CD14-positive monocyte (primary cell): Measurements from ENCODE around the gene THSD7B. TPM values are rescaled to one million over a fixed set of nuclear protein-coding genes. Genes with fewer than 3 reads are reported as not detected.

Experiments used
- DNase-seq, 3 donors: peaks; one replicate each; pipeline ENCODE4 v3.0.0-alpha.2; 2011 to 2022
- H2AFZ ChIP-seq: 2 replicates; pipeline ENCODE4 v1.6.0; 2012; ENCODE audit warnings: mild to moderate bottlenecking, low read depth, low read length, inconsistent platforms; ENCODE audit not compliant: insufficient read depth, poor library complexity, severe bottlenecking
- H3K27ac ChIP-seq, 2 donors: 1 replicate in 1 of 2; 2 replicates in 1 of 2; pipeline ENCODE4 v1.5.1; 2012 to 2013; ENCODE audit warnings: low read length in 2 of 2, control low read depth in 1 of 2, inconsistent platforms in 1 of 2, low read depth in 1 of 2, mild to moderate bottlenecking in 1 of 2
- H3K27me3 ChIP-seq, 2 donors: one replicate each; pipeline versions ENCODE4 v1.6.0 to v1.6.1; 2011 to 2013; ENCODE audit warnings: low read length in 2 of 2; ENCODE audit not compliant: control insufficient read depth in 2 of 2, insufficient read depth in 2 of 2
- H3K36me3 ChIP-seq, 2 donors: replicated peaks in 1 of 2; 1 replicate in 1 of 2; 2 replicates in 1 of 2; pipeline versions ENCODE4 v1.5.1 to v1.6.1; 2012 to 2013; ENCODE audit warnings: low read length in 2 of 2, control low read depth in 1 of 2, inconsistent platforms in 1 of 2, mild to moderate bottlenecking in 1 of 2; ENCODE audit not compliant: insufficient read depth in 2 of 2, control insufficient read depth in 1 of 2
- H3K4me1 ChIP-seq, 2 donors: 1 replicate in 1 of 2; 2 replicates in 1 of 2; pipeline versions ENCODE4 v1.5.1 to v1.6.1; 2012 to 2013; ENCODE audit warnings: low read length in 2 of 2, control low read depth in 1 of 2, inconsistent platforms in 1 of 2, mild to moderate bottlenecking in 1 of 2, moderate library complexity in 1 of 2; ENCODE audit not compliant: insufficient read depth in 2 of 2, control insufficient read depth in 1 of 2
- H3K4me2 ChIP-seq: replicated peaks from 2 replicates; pipeline ENCODE3; 2012; ENCODE audit warnings: low read length, moderate library complexity, mild to moderate bottlenecking; ENCODE audit not compliant: poor library complexity, severe bottlenecking; ENCODE audit errors: extremely low read depth
- H3K4me3 ChIP-seq, 3 experiments: fragments of 200-600 bp in 1 of 3; sonication (generic) in 1 of 3; replicated peaks in 1 of 3; 1 replicate in 2 of 3; 2 replicates in 1 of 3; pipeline ENCODE4 v1.5.1; 2011 to 2013; ENCODE audit warnings: low read length in 3 of 3, mild to moderate bottlenecking in 3 of 3, control low read depth in 2 of 3, low read depth in 2 of 3, inconsistent platforms in 1 of 3, moderate library complexity in 1 of 3
- H3K79me2 ChIP-seq: 2 replicates; pipeline ENCODE4 v1.6.0; 2012; ENCODE audit warnings: mild to moderate bottlenecking, control low read depth, inconsistent platforms, low read length, moderate library complexity; ENCODE audit not compliant: insufficient read depth
- H3K9ac ChIP-seq: 2 replicates; pipeline ENCODE4 v1.6.0; 2017; ENCODE audit warnings: low read length, mild to moderate bottlenecking; ENCODE audit not compliant: insufficient read depth, poor library complexity, severe bottlenecking
- H3K9me3 ChIP-seq, 2 donors: replicated peaks in 1 of 2; 1 replicate in 1 of 2; 2 replicates in 1 of 2; pipeline versions ENCODE4 v1.5.1 to v1.6.1; 2012 to 2013; ENCODE audit warnings: low read length in 2 of 2, control low read depth in 1 of 2; ENCODE audit not compliant: control insufficient read depth in 1 of 2, insufficient read depth in 1 of 2
- H4K20me1 ChIP-seq: 2 replicates; pipeline ENCODE4 v1.6.0; 2012; ENCODE audit warnings: mild to moderate bottlenecking, low read length, control low read depth, moderate library complexity; ENCODE audit not compliant: insufficient read depth
- H3K27ac Mint-ChIP-seq, 7 donors: one replicate each; pipeline ENCODE4 v1.8.0; 2020; ENCODE audit warnings: mild to moderate bottlenecking in 7 of 7, mixed read lengths in 7 of 7, moderate library complexity in 6 of 7, inconsistent platforms in 2 of 7
- H3K27me3 Mint-ChIP-seq, 3 donors: one replicate each; pipeline ENCODE4 v1.8.0; 2021 to 2022; ENCODE audit warnings: low read depth in 3 of 3, mild to moderate bottlenecking in 3 of 3, mixed read lengths in 3 of 3, moderate library complexity in 3 of 3, inconsistent platforms in 1 of 3
- H3K36me3 Mint-ChIP-seq, 2 donors: one replicate each; pipeline ENCODE4 v1.8.0; 2020; ENCODE audit warnings: mixed read lengths in 2 of 2, inconsistent platforms in 1 of 2, mild to moderate bottlenecking in 1 of 2
- H3K4me1 Mint-ChIP-seq: one replicate; pipeline ENCODE4 v1.8.0; 2020; ENCODE audit warnings: mild to moderate bottlenecking, mixed read lengths
- H3K4me3 Mint-ChIP-seq, 2 donors: one replicate each; pipeline ENCODE4 v1.8.0; 2020; ENCODE audit warnings: mild to moderate bottlenecking in 2 of 2, mixed read lengths in 2 of 2, moderate library complexity in 1 of 2
- H3K9me3 Mint-ChIP-seq, 7 donors: one replicate each; pipeline ENCODE4 v1.8.0; 2020 to 2022; ENCODE audit warnings: mixed read lengths in 7 of 7, mild to moderate bottlenecking in 6 of 7, moderate library complexity in 6 of 7, inconsistent platforms in 2 of 7
- CTCF ChIP-seq: fragments of 200-600 bp; IDR thresholded peaks from one replicate; pipeline ENCODE4 v1.8.0; 2022; ENCODE audit warnings: antibody characterized with exemption, mild to moderate bottlenecking
- whole genome bisulfite sequencing: methylation state at CpG from one replicate; pipeline ENCODE4 v1.1.5; 2013; ENCODE audit warnings: missing lambda C conversion rate; ENCODE audit not compliant: insufficient coverage; 5-methylcytosine and 5-hydroxymethylcytosine counted together
- intact Hi-C, 2 donors: fragments of 100-400 bp; cut with micrococcal nuclease; formaldehyde crosslinking; loops; one replicate each; pipeline versions ENCODE4 v1.15.0 to v1.15.1; 2023
- polyA plus RNA-seq, 3 donors: library from polyadenylated mRNA; depleted of rRNA in 1 of 3; unstranded in 2 of 3; stranded (reverse) in 1 of 3; fragments of 300-500 nt in 2 of 3; fragments of >200 nt in 1 of 3; fragmentation: Illumina TruSeq in 2 of 3; gene quantifications; 1 replicate in 2 of 3; 2 replicates in 1 of 3; pipeline ENCODE4 v1.2.3, GENCODE V29; 2012 to 2021

Gene THSD7B
- polyA plus RNA-seq, 3 donors: not detected

GRCh38 chr2:137023205-137023604, 257.9 kb downstream of the THSD7B start:
- Histone ChIP-seq H4K20me1 (no peaks in the 10 kb centered on the region), H3K79me2 (no peaks in the 10 kb centered on the region), H3K4me3 (no peak overlapping the region), H3K9ac (no peak overlapping the region), H3K27me3 (no peaks in the 10 kb centered on the region), H3K36me3 (no peaks in the 10 kb centered on the region), H3K27ac (no peak overlapping the region), H3K4me1 (no peaks in the 10 kb centered on the region), H2AFZ (no peak overlapping the region), H3K9me3 (no peaks in the 10 kb centered on the region), H3K4me2 (no peak overlapping the region)
- intact Hi-C loops: no loop called here
- no peaks in the 10 kb centered on the region for H3K4me1 Mint-ChIP-seq
- H3K9me3 Mint-ChIP-seq: peaks cover 0 to 2% (median 0%) of the 10 kb centered on the region in 7 donors
- H3K36me3 Mint-ChIP-seq: no peaks in the 10 kb centered on the region
- 83% methylated on average over 2 of the region's 2 CpGs for WGBS
- no peak for DNase-seq
- peaks cover 0 to 2% (median 0%) of the 10 kb centered on the region in 3 donors for H3K27me3 Mint-ChIP-seq
- H3K27ac Mint-ChIP-seq: no peak overlapping the region
- no peak overlapping the region for H3K4me3 Mint-ChIP-seq
- TF ChIP-seq CTCF: no peak

GRCh38 chr2:137031731-137032130, 266.4 kb downstream of the THSD7B start:
- H3K9me3 ChIP-seq: no peaks in the 10 kb centered on the region
- DNase-seq: no peak
- H3K27me3 ChIP-seq: no peaks in the 10 kb centered on the region
- no peak overlapping the region for H3K4me2 ChIP-seq
- H3K27ac Mint-ChIP-seq: no peak overlapping the region
- no peaks in the 10 kb centered on the region for H3K4me1 Mint-ChIP-seq
- no peaks in the 10 kb centered on the region for H3K79me2 ChIP-seq
- H3K4me1 ChIP-seq: no peaks in the 10 kb centered on the region
- H4K20me1 ChIP-seq: no peaks in the 10 kb centered on the region
- no peak overlapping the region for H3K4me3 Mint-ChIP-seq
- no peak overlapping the region for H2AFZ ChIP-seq
- intact Hi-C loops: no loop called here
- no peak overlapping the region for H3K9ac ChIP-seq
- WGBS: no CpG with 5 or more reads among the region's 4 CpGs
- H3K36me3 ChIP-seq: no peaks in the 10 kb centered on the region
- H3K4me3 ChIP-seq: no peak overlapping the region
- H3K27ac ChIP-seq: no peak overlapping the region
- no peaks in the 10 kb centered on the region for H3K36me3 Mint-ChIP-seq
- H3K27me3 Mint-ChIP-seq: no peaks in the 10 kb centered on the region
- no peak for TF ChIP-seq CTCF
- peaks cover 0 to 5% (median 2%) of the 10 kb centered on the region in 7 donors for H3K9me3 Mint-ChIP-seq
